Stimulated activated CD4-positive, alpha-beta T cell treated with anti-CD3 and anti-CD28 coated beads, Interleukin-4, amount 100 ng/mL, for 1 hour (primary cell): ENCODE measurements around the gene ZNF382.
"Not testable (repeated sequence)": the region's sequence is repeated elsewhere in the genome, so short reads cannot be mapped to it uniquely, and the experiment has no call there.

Source experiments
- DNase-seq: peaks from one replicate; pipeline ENCODE4 v3.0.0-alpha.2; 2020

The ZNF382 gene

GRCh38 chr19:36605101-36605876 is at the start of gene ZNF382:
ZNF382 (plus strand) TSS chr19:36605313; CDS start chr19:36609915, 4,602 bp downstream.
- DNase-seq: peak; percentile 94

- no peak for DNase-seq
These were observed 40.7 kb upstream of the ZNF382 start for GRCh38 chr19:36564391-36564790.

DNA sequence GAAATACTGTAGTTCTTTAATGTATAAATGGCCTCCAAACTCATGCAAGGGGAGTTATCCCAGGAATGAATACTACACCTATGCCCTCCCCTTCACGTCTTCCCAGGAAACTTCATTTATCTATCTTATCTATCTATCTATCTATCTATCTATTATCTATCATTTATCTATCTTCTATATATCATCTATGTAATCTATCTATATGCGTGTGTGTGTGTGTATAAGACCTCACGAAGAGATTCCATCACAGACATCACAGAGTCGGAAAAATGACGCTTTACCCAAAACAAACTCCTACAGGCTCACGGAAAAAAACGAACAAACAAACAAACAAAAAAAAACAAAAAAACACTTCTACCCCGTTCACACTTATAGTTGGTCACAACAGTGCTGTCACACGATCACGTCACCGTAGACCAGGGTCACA is 32.5 kb upstream of the ZNF382 start:
- DNase-seq: no peak

DNA sequence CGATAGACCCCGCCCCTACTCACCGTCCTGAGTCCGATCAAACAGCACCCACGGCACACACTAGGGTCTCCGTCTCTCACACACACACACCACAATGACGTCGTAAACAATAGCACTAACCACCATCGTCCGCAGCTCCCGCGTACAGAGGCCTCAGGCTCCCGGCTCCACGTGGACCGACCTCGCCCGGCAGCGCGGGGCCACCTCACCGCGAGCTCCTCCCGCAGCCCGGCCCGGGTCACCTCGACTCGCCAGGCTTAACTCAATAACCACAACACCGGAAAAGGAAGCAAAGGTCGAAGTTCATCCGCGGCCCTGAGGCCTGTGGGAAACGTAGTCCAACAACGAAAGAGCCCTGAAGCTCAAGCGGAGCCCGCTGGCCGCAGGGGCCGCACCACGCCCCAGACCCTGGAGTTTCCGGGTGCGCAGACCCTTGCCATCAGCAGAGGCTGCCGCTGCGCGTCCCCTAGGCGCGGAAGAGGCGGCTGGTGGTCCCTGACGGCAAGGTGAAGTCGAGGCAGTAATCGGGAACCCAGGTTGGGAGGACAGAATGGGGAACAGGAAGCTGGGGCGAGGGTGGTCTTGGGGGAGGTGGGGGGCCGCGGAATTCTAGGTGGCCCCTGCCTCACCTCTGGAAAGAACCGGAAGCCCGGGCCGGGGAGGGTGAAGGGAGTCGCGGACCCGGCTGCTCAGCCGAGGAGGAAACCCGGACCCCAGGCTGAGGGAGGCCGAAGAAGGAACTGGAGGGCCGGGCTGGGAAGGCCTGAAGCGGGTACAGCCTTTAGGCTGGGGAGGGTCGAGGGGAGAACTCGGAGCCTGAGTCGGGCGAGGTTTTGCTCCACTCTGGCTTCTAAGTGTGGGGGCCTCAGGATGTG is 31.9 kb upstream of the ZNF382 start, which contains the start of gene ZNF529:
TSS of gene ZNF529 (minus strand) at position 273 of the 875 bp plus-strand sequence. CDS start 946 bp downstream, outside the sequence.
- DNase-seq: peak; percentile 74

- DNase-seq: no peak
These were observed 31.0 kb upstream of the ZNF382 start for GRCh38 chr19:36573895-36574720.

DNA sequence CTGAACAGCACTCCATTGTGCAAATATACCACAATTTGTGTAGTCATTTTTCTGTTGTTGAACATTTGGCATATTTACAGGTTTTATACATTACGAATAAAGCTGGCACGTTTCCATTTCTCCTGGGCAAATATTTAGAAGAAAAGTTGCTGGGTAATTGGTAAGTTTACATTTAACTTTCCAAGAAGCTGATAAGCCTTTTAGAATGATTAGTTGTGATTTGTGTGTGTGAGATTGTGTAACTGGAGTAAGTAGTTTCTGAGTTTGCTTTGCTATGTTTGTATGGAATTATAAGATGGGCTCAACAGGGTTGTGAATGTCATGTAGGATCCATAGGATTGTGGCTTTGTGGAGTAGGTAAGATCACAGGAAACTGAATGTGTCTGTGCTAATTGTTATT is 30.4 kb upstream of the ZNF382 start:
- DNase-seq: no peak

DNA sequence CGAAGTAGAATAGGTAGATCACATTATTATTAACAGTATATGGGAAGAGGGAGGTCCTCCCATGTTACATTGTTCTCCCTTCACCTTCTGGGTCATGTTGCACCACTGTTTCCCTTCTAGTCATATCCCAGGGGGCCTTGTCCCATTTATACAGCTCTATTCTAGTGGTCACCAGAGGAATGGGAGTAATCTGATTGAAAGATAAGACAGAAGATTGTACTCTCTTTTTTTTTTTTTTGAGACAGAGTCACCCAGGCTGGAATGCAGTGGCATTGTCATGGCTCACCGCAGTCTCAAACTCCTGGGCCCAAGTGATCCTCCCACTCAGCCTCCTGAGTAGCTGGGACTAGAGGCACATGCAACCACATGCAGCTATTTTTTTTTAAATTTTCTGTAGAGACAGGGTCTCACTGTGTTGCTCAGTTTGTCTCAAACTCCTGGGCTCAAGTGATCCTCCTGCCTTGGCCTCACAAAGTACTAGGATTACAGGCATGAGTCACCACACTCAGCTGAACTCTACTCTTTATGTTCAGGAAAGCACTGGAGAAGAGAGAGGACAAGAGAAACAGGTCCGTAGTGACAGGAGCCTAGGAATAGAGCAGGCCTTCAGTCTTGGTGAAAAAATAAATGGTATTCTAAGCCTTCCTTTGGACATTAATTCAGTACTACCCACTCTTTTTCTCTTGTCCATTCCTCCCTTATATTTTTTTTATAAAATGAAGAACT is 27.7 kb upstream of the ZNF382 start:
- DNase-seq: no peak

- no peak for DNase-seq
These were observed 25.9 kb upstream of the ZNF382 start for GRCh38 chr19:36579255-36579654.

GRCh38 chr19:36602681-36603080 is 2.4 kb upstream of the ZNF382 start:
- not testable (repeated sequence) for DNase-seq

DNA sequence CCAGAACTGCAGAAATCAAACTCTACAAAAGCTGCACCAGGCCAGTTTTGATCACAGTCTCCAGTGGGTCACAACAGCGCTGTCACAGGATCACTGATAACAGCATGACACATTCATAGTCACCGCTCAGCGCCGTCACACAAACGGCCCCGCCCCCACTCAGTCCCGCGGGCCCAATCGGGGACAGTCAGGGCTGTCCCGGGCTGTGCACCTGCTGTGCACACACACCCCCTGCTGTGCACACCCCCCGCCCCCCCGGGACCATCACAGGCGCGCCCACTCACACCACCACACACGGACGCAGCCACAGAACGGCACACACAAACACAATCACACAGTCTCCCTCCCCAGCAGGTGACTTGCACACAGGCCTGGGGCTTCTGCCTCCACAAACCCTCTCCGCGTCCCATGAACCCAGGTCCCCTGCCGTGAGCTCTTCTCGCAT is 435 bp upstream of the ZNF382 start:
- DNase-seq: peak; percentile 91

DNA sequence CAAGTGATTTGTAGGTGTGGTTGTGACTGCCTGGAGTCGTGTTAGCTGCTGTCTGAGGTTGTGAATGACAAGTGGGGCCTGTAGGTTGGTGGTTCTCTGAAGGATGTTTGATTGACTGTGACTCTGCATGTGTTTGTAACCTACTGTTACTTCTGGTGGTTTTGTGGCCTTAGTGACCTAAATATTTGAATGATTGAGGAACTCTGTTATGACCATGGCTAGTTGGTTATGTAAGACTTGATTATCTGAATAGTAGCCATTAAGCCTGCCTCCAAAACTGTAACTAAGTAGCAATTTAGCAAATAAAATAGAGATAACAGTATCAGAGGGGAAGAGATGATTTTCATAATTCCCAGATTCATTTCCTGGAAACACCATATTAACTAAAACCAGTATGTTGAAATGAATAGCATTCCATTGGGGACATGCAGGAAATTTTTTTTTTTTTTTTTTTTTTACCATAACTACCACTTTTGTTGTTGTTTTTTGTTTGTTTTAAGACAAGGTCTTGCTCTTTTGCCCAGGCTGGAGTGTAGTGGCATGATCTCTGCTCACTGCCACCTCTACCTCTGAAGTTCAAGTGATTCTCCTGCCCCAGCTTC is 865 bp downstream of the ZNF382 start:
- DNase-seq: no peak

- no peak for DNase-seq
These were observed 21.9 kb downstream of the ZNF382 start for GRCh38 chr19:36627057-36627456.

- DNase-seq: no peak
These were observed 30.2 kb downstream of the ZNF382 start for GRCh38 chr19:36635342-36635741.

GRCh38 chr19:36638862-36639510 is 33.9 kb downstream of the ZNF382 start:
- no peak for DNase-seq

DNA sequence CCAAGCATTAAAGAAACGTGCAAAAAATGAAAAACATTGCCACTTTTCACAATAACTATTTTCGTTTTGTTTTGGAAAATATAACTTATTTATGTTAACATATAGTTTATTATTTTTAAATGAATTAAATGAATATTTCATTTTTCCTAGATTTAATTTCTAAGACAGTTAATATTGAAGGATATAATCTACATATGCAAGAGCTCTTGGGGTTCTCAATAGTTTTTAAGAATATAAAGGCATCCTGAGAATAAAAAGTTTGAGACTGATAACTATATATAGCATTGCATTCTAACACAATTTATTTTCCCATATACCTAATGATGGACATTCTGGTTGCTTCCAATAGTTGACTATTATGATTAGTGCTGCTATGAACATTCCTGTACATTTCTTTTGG is 41.6 kb downstream of the ZNF382 start:
- no peak for DNase-seq

GRCh38 chr19:36652958-36653357 is 47.8 kb downstream of the ZNF382 start:
- no peak for DNase-seq

DNA sequence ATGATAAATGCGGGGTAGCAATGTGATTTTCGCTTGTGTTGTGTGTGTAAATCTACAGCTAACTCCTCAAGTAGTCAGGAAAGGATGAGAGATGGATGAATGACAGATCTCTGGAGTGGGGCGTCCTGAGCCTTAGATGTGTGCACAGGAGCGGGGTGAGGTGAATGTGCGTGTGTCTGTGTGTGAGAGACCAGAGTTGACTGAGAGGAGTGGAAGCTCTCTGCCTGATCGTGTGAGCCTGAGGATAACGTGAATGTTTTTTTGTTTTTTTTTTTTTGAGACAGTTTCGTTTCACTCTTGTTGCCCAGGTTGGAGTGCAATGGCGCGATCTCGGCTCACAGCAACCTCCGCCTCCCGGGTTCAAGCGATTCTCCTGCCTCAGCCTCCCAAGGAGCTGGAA is 60.7 kb downstream of the ZNF382 start:
- no peak for DNase-seq

DNA sequence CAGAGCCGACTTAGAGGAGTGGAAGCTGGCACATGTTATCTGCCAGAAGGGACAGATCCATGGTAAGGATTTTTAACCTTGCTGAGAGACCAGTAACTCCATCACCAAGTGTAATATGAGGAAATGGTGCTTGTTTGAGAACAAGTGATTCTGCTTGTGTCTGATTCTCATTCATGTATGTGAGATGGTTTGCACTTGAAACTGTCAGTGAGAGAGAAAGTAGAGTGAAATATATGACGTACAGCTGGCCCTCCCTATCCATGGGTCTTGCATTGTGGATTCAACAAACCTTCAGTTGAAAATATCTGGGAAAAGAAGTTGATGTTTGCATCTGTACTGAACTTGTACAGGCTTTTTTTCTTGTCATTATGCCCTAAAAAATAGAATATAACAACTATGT is 63.5 kb downstream of the ZNF382 start:
- no peak for DNase-seq

DNA sequence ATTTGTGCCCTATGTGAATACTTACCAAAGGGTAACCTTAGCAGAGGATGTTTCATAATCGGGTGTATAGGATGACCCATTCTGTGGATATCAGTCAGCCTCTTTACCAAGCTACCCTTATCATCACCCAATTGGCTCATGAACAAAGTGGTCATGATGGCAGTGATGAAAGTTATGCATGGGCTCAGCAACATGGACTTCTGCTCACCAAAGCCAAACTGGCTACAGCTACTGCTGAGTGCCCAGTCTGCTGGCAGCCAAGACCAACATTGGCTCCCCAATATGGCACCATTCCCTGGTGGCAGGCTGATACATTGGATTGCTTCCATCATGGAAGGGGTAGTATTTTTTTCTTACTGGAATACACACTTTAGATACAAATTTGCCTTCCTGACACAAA is 67.3 kb downstream of the ZNF382 start:
- DNase-seq: no peak

GRCh38 chr19:36674201-36674600 is 69.1 kb downstream of the ZNF382 start:
- no peak for DNase-seq

- DNase-seq: no peak
These were observed 74.3 kb downstream of the ZNF382 start for GRCh38 chr19:36679455-36679854.
